GM18861 (cell line): ENCODE measurements around the gene DOCK8.
"Not testable (repeated sequence)": the region's sequence is repeated elsewhere in the genome, so short reads cannot be mapped to it uniquely, and the experiment has no call there.

ENCODE experiments used
- ATAC-seq: cut with Tn5 transposase; IDR thresholded peaks from one replicate; pipeline ENCODE4 v1.9.1; 2021; ENCODE audit not compliant: unreplicated experiment

DOCK8 gene

GRCh38 chr9:224582-225520 is 10.2 kb downstream of the DOCK8 start:
- ATAC-seq = no peak

- ATAC-seq = no peak
Observed at GRCh38 chr9:227860-228259, 13.2 kb downstream of the DOCK8 start.

- no peak for ATAC-seq
Observed at GRCh38 chr9:228929-229695, 14.4 kb downstream of the DOCK8 start.

- ATAC-seq = not testable (repeated sequence)
Observed at GRCh38 chr9:231625-232024, 17.0 kb downstream of the DOCK8 start.

GRCh38 chr9:233708-234107 is 19.0 kb downstream of the DOCK8 start:
- ATAC-seq = not testable (repeated sequence)

GRCh38 chr9:237141-237857 is 22.6 kb downstream of the DOCK8 start:
- no peak for ATAC-seq

GRCh38 chr9:237858-238345 is 23.2 kb downstream of the DOCK8 start:
- ATAC-seq = no peak

- no peak for ATAC-seq
Observed at GRCh38 chr9:242461-243080, 27.9 kb downstream of the DOCK8 start.

- ATAC-seq = no peak
Observed at GRCh38 chr9:248278-248961, 33.8 kb downstream of the DOCK8 start.

GRCh38 chr9:249025-249424 is 34.4 kb downstream of the DOCK8 start:
- no peak for ATAC-seq

GRCh38 chr9:250039-250438 is 35.4 kb downstream of the DOCK8 start:
- ATAC-seq = no peak

GRCh38 chr9:250625-251024 is 36.0 kb downstream of the DOCK8 start:
- no peak for ATAC-seq

GRCh38 chr9:251398-251797 is 36.7 kb downstream of the DOCK8 start:
- ATAC-seq = no peak

GRCh38 chr9:253539-253938 is 38.9 kb downstream of the DOCK8 start:
- ATAC-seq = no peak

GRCh38 chr9:254516-254915 is 39.9 kb downstream of the DOCK8 start:
- no peak for ATAC-seq

- ATAC-seq = no peak
Observed at GRCh38 chr9:257957-258356, 43.3 kb downstream of the DOCK8 start.

- no peak for ATAC-seq
Observed at GRCh38 chr9:259405-260404, 45.0 kb downstream of the DOCK8 start.

GRCh38 chr9:264231-264630 is 49.6 kb downstream of the DOCK8 start:
- no peak for ATAC-seq
